Mesendoderm (in vitro differentiated cells): ENCODE results near the gene LIN7C.

Source experiments
- DNase-seq: peaks from one replicate; pipeline ENCODE4 v3.0.0; 2013
- H2AK5ac ChIP-seq: 2 replicates; pipeline ENCODE4 v1.6.1; 2013; ENCODE audit warnings: low read length, inconsistent platforms
- H2BK120ac ChIP-seq: 2 replicates; pipeline ENCODE4 v1.6.1; 2013; ENCODE audit warnings: low read depth, mild to moderate bottlenecking, low read length, moderate library complexity, mixed read lengths
- H2BK15ac ChIP-seq: replicated peaks from 2 replicates; pipeline ENCODE4 v1.6.1; 2013; ENCODE audit warnings: low read depth, mild to moderate bottlenecking, moderate library complexity
- H2BK5ac ChIP-seq: 2 replicates; pipeline ENCODE4 v1.6.1; 2013; ENCODE audit warnings: low read length, inconsistent platforms
- H3K18ac ChIP-seq: 2 replicates; pipeline ENCODE4 v1.6.1; 2013; ENCODE audit warnings: mild to moderate bottlenecking, low read length, mixed read lengths
- H3K23ac ChIP-seq: one replicate; pipeline ENCODE4 v1.6.1; 2013; ENCODE audit warnings: low read length
- H3K27ac ChIP-seq: 2 replicates; pipeline ENCODE4 v1.5.1; 2013; ENCODE audit warnings: low read depth, mild to moderate bottlenecking, inconsistent platforms, low read length, moderate library complexity
- H3K27me3 ChIP-seq: 2 replicates; pipeline ENCODE4 v1.6.1; 2013; ENCODE audit warnings: low read length, control low read depth, mild to moderate bottlenecking, inconsistent platforms; ENCODE audit not compliant: insufficient read depth, poor library complexity
- H3K36me3 ChIP-seq: 2 replicates; pipeline ENCODE4 v1.6.1; 2013; ENCODE audit warnings: low read length, inconsistent platforms; ENCODE audit not compliant: control insufficient read depth, insufficient read depth
- H3K4ac ChIP-seq: one replicate; pipeline ENCODE4 v1.6.1; 2013; ENCODE audit warnings: low read depth, mild to moderate bottlenecking, low read length, moderate library complexity
- H3K4me1 ChIP-seq: 2 replicates; pipeline ENCODE4 v1.6.1; 2013; ENCODE audit warnings: low read depth, low read length, inconsistent platforms; ENCODE audit not compliant: control insufficient read depth
- H3K4me2 ChIP-seq: 2 replicates; pipeline ENCODE4 v1.6.1; 2013; ENCODE audit warnings: low read length
- H3K4me3 ChIP-seq: 2 replicates; pipeline ENCODE4 v1.5.1; 2013; ENCODE audit warnings: mild to moderate bottlenecking, low read length
- H3K56ac ChIP-seq: one replicate; pipeline ENCODE4 v1.6.1; 2013; ENCODE audit warnings: low read length
- H3K79me1 ChIP-seq: 2 replicates; pipeline ENCODE4 v1.6.1; 2013; ENCODE audit warnings: low read length, inconsistent platforms
- H3K79me2 ChIP-seq: 2 replicates; pipeline ENCODE4 v1.6.1; 2013; ENCODE audit warnings: mild to moderate bottlenecking, low read length; ENCODE audit not compliant: control insufficient read depth, insufficient read depth
- H3K9ac ChIP-seq: 2 replicates; pipeline ENCODE4 v1.6.1; 2013; ENCODE audit warnings: low read length, inconsistent platforms
- H4K5ac ChIP-seq: one replicate; pipeline ENCODE4 v1.6.1; 2013; ENCODE audit warnings: low read length
- H4K8ac ChIP-seq: one replicate; pipeline ENCODE4 v1.6.1; 2013; ENCODE audit warnings: low read depth, mild to moderate bottlenecking, control low read depth, low read length, moderate library complexity
- WGBS: extraction: QIAGEN DNeasy Blood & Tissue Kit; methylation state at CpG from one replicate; pipeline ENCODE4 v1.1.7; 2013; ENCODE audit warnings: low lambda C conversion rate, missing lambda C conversion rate; ENCODE audit not compliant: insufficient coverage; ENCODE audit errors: extremely low coverage; 5-methylcytosine and 5-hydroxymethylcytosine counted together

The LIN7C gene

GRCh38 chr11:27464289-27464696 is 42.3 kb downstream of the LIN7C start:
- Histone ChIP-seq H3K4me3 (no peak overlapping the region), H3K56ac (peak overlapping the region; percentile 4), H2AK5ac (no peak overlapping the region), H3K36me3 (no peaks in the 10 kb centered on the region), H2BK5ac (no peak overlapping the region), H4K8ac (no peak overlapping the region), H3K18ac (peak overlapping the region; percentile 8), H3K27ac (no peak overlapping the region), H3K4me2 (no peak overlapping the region), H3K4me1 (no peaks in the 10 kb centered on the region), H3K79me1 (peaks cover 9% of the 10 kb centered on the region), H3K4ac (no peak overlapping the region), H2BK15ac (no peak overlapping the region), H2BK120ac (no peak overlapping the region), H3K79me2 (peaks cover 34% of the 10 kb centered on the region), H3K27me3 (no peaks in the 10 kb centered on the region), H4K5ac (no peak overlapping the region), H3K9ac (no peak overlapping the region), H3K23ac (no peak overlapping the region)
- WGBS: no CpG with 5 or more reads among the region's 2 CpGs
- DNase-seq: peak; percentile 94

- Histone ChIP-seq H2BK120ac (no peak overlapping the region), H2BK5ac (no peak overlapping the region), H3K4me2 (no peak overlapping the region), H2BK15ac (no peak overlapping the region), H3K56ac (no peak overlapping the region), H3K9ac (no peak overlapping the region), H4K5ac (no peak overlapping the region), H3K79me2 (peaks cover 27% of the 10 kb centered on the region), H3K27ac (no peak overlapping the region), H2AK5ac (no peak overlapping the region), H3K4me1 (no peaks in the 10 kb centered on the region), H3K18ac (no peak overlapping the region), H3K79me1 (peaks cover 11% of the 10 kb centered on the region), H4K8ac (no peak overlapping the region), H3K27me3 (no peaks in the 10 kb centered on the region), H3K4me3 (no peak overlapping the region), H3K36me3 (no peaks in the 10 kb centered on the region), H3K23ac (no peak overlapping the region), H3K4ac (no peak overlapping the region)
- no CpG with 5 or more reads among the region's 5 CpGs for WGBS
- no peak for DNase-seq
Measured at GRCh38 chr11:27462543-27462942, 44.0 kb downstream of the LIN7C start.

GRCh38 chr11:27460158-27460978 is 46.2 kb downstream of the LIN7C start:
- H2BK120ac ChIP-seq: no peak overlapping the region
- no peaks in the 10 kb centered on the region for H3K36me3 ChIP-seq
- H2AK5ac ChIP-seq: no peak overlapping the region
- no peak overlapping the region for H2BK15ac ChIP-seq
- H3K56ac ChIP-seq: no peak overlapping the region
- no peak overlapping the region for H3K23ac ChIP-seq
- no peaks in the 10 kb centered on the region for H3K27me3 ChIP-seq
- peaks cover 31% of the 10 kb centered on the region for H3K79me2 ChIP-seq
- H3K27ac ChIP-seq: no peak overlapping the region
- H2BK5ac ChIP-seq: no peak overlapping the region
- no peak overlapping the region for H3K4ac ChIP-seq
- no peak overlapping the region for H3K4me2 ChIP-seq
- WGBS: no CpG with 5 or more reads among the region's 5 CpGs
- H3K9ac ChIP-seq: no peak overlapping the region
- no peak overlapping the region for H3K4me3 ChIP-seq
- H3K4me1 ChIP-seq: no peaks in the 10 kb centered on the region
- H3K18ac ChIP-seq: peak overlapping the region; percentile 42
- DNase-seq: no peak
- no peak overlapping the region for H4K8ac ChIP-seq
- H4K5ac ChIP-seq: no peak overlapping the region
- H3K79me1 ChIP-seq: peaks cover 13% of the 10 kb centered on the region

GRCh38 chr11:27459191-27459590 is 47.4 kb downstream of the LIN7C start:
- H3K23ac ChIP-seq: no peak overlapping the region
- no peak overlapping the region for H4K5ac ChIP-seq
- no peak overlapping the region for H4K8ac ChIP-seq
- H3K27ac ChIP-seq: no peak overlapping the region
- no peaks in the 10 kb centered on the region for H3K4me1 ChIP-seq
- no peak overlapping the region for H2BK5ac ChIP-seq
- H3K4me2 ChIP-seq: no peak overlapping the region
- H3K56ac ChIP-seq: no peak overlapping the region
- peaks cover 15% of the 10 kb centered on the region for H3K79me1 ChIP-seq
- H3K4ac ChIP-seq: no peak overlapping the region
- H2BK15ac ChIP-seq: no peak overlapping the region
- H3K79me2 ChIP-seq: peaks cover 32% of the 10 kb centered on the region
- no peak overlapping the region for H3K18ac ChIP-seq
- no peaks in the 10 kb centered on the region for H3K27me3 ChIP-seq
- H2AK5ac ChIP-seq: no peak overlapping the region
- WGBS: no CpG with 5 or more reads among the region's 6 CpGs
- H2BK120ac ChIP-seq: no peak overlapping the region
- H3K36me3 ChIP-seq: no peaks in the 10 kb centered on the region
- H3K9ac ChIP-seq: no peak overlapping the region
- DNase-seq: peak; percentile 76
- no peak overlapping the region for H3K4me3 ChIP-seq

GRCh38 chr11:27458182-27458581 is 48.4 kb downstream of the LIN7C start:
- Histone ChIP-seq H2AK5ac (no peak overlapping the region), H2BK15ac (no peak overlapping the region), H3K4ac (no peak overlapping the region), H2BK5ac (no peak overlapping the region), H3K79me1 (peaks cover 15% of the 10 kb centered on the region), H4K5ac (no peak overlapping the region), H3K36me3 (no peaks in the 10 kb centered on the region), H3K18ac (no peak overlapping the region), H3K4me1 (no peaks in the 10 kb centered on the region), H3K27ac (no peak overlapping the region), H3K4me2 (no peak overlapping the region), H2BK120ac (no peak overlapping the region), H3K23ac (no peak overlapping the region), H4K8ac (no peak overlapping the region), H3K4me3 (no peak overlapping the region), H3K79me2 (peaks cover 34% of the 10 kb centered on the region), H3K27me3 (no peaks in the 10 kb centered on the region), H3K56ac (no peak overlapping the region), H3K9ac (no peak overlapping the region)
- no CpG with 5 or more reads among the region's 2 CpGs for WGBS
- no peak for DNase-seq
